CD4-positive, alpha-beta T cell treated with Interleukin-4 for 4 hours (primary cell): Measurements from ENCODE around the gene CCSER1.
"Not testable (repeated sequence)": the region's sequence is repeated elsewhere in the genome, so short reads cannot be mapped to it uniquely, and the experiment has no call there.

ENCODE experiments used
- DNase-seq: peaks from one replicate; pipeline ENCODE4 v3.0.0-alpha.2; 2020

The CCSER1 gene

GRCh38 chr4:90306810-90307209 is 179.6 kb downstream of the CCSER1 start:
- no peak for DNase-seq

- DNase-seq, result not testable (repeated sequence)
These were observed 189.9 kb downstream of the CCSER1 start for GRCh38 chr4:90317140-90317539.

- no peak for DNase-seq
These were observed 190.6 kb downstream of the CCSER1 start for GRCh38 chr4:90317785-90318184.

GRCh38 chr4:90318193-90318592 is 191.0 kb downstream of the CCSER1 start:
- DNase-seq, result no peak

GRCh38 chr4:90328558-90328957 is 201.4 kb downstream of the CCSER1 start:
- no peak for DNase-seq

GRCh38 chr4:90330546-90330945 is 203.4 kb downstream of the CCSER1 start:
- DNase-seq, result no peak

- no peak for DNase-seq
These were observed 218.5 kb downstream of the CCSER1 start for GRCh38 chr4:90345549-90346215.

GRCh38 chr4:90349636-90350035 is 222.4 kb downstream of the CCSER1 start:
- no peak for DNase-seq

GRCh38 chr4:90357117-90357710 is 230.0 kb downstream of the CCSER1 start:
- DNase-seq, result no peak

- no peak for DNase-seq
These were observed 247.9 kb downstream of the CCSER1 start for GRCh38 chr4:90375081-90375480.

GRCh38 chr4:90393215-90393614 is 266.0 kb downstream of the CCSER1 start:
- DNase-seq, result no peak

- no peak for DNase-seq
These were observed 276.6 kb downstream of the CCSER1 start for GRCh38 chr4:90403781-90404180.

GRCh38 chr4:90407897-90408296 is 280.7 kb downstream of the CCSER1 start:
- not testable (repeated sequence) for DNase-seq

GRCh38 chr4:90412786-90413185 is 285.6 kb downstream of the CCSER1 start:
- not testable (repeated sequence) for DNase-seq

GRCh38 chr4:90415116-90415515 is 287.9 kb downstream of the CCSER1 start:
- DNase-seq, result no peak

- peak; percentile 0 for DNase-seq
These were observed 292.0 kb downstream of the CCSER1 start for GRCh38 chr4:90419124-90419711.

GRCh38 chr4:90421161-90421560 is 294.0 kb downstream of the CCSER1 start:
- no peak for DNase-seq

GRCh38 chr4:90425893-90426292 is 298.7 kb downstream of the CCSER1 start:
- DNase-seq, result no peak

- no peak for DNase-seq
These were observed 311.3 kb downstream of the CCSER1 start for GRCh38 chr4:90438522-90438921.

GRCh38 chr4:90441770-90442169 is 314.6 kb downstream of the CCSER1 start:
- no peak for DNase-seq

- no peak for DNase-seq
These were observed 315.4 kb downstream of the CCSER1 start for GRCh38 chr4:90442619-90443018.

GRCh38 chr4:90443231-90443630 is 316.0 kb downstream of the CCSER1 start:
- DNase-seq, result no peak

GRCh38 chr4:90444904-90445303 is 317.7 kb downstream of the CCSER1 start:
- no peak for DNase-seq

- DNase-seq, result no peak
These were observed 318.2 kb downstream of the CCSER1 start for GRCh38 chr4:90445380-90445779.

GRCh38 chr4:90449626-90450025 is 322.4 kb downstream of the CCSER1 start:
- DNase-seq, result no peak
